Prostate gland (tissue), 2 donors: ENCODE measurements around the gene DNAH6. TPM values are rescaled to one million over a fixed set of nuclear protein-coding genes. Genes with fewer than 3 reads are reported as not detected.

ENCODE experiments used
- DNase-seq: peaks from one replicate; pipeline ENCODE4 v3.0.0-alpha.2; 2019; ENCODE audit warnings: low spot score
- H3K27ac ChIP-seq, 2 donors: fragments of 200-600 bp; sonication (generic); 2 replicates each; pipeline ENCODE4 v1.5.1; 2017 to 2019
- H3K27me3 ChIP-seq: fragments of 200-600 bp; sonication (generic); replicated peaks from 2 replicates; pipeline ENCODE4 v1.5.1; 2019; ENCODE audit not compliant: insufficient read depth
- H3K36me3 ChIP-seq, 2 donors: fragments of 200-600 bp; sonication (generic); 1 replicate in 1 of 2; 2 replicates in 1 of 2; pipeline versions ENCODE4 v1.5.1 to v1.8.1; 2017 to 2019
- H3K4me1 ChIP-seq: fragments of 200-600 bp; sonication (generic); replicated peaks from 2 replicates; pipeline ENCODE4 v1.5.1; 2019
- H3K4me3 ChIP-seq, 2 donors: fragments of 200-600 bp; sonication (generic); 2 replicates each; pipeline ENCODE4 v1.5.1; 2017 to 2019
- H3K9me3 ChIP-seq: fragments of 200-600 bp; sonication (generic); 2 replicates; pipeline ENCODE4 v1.5.1; 2017
- CTCF ChIP-seq, 4 experiments: fragments of 200-600 bp in 2 of 4; fragments of 450-650 bp in 2 of 4; sonication (generic) in 2 of 4; IDR thresholded peaks; 1 replicate in 3 of 4; 2 replicates in 1 of 4; pipeline ENCODE4 v1.5.1; 2016 to 2019; ENCODE audit warnings: antibody characterized with exemption in 4 of 4, mild to moderate bottlenecking in 2 of 4, moderate library complexity in 2 of 4
- POLR2A ChIP-seq: fragments of 450-650 bp; IDR thresholded peaks from one replicate; pipeline ENCODE4 v1.6.1; 2016; ENCODE audit warnings: antibody characterized with exemption, mild to moderate bottlenecking
- POLR2AphosphoS5 ChIP-seq: sonication (generic); formaldehyde crosslinking; IDR thresholded peaks from one replicate; pipeline ENCODE4 v1.6.1; 2017; ENCODE audit warnings: antibody characterized with exemption
- WGBS: methylation state at CpG from one replicate; pipeline ENCODE4 v1.1.5; 2018; 5-methylcytosine and 5-hydroxymethylcytosine counted together
- intact Hi-C: fragments of 100-400 bp; cut with DNase I; formaldehyde crosslinking; loops from one replicate; pipeline ENCODE4 v1.14.2; 2022
- total RNA-seq, 2 donors: library from RNA; depleted of rRNA; stranded (reverse); fragments of >200 nt; gene quantifications; one replicate each; pipeline ENCODE4 v1.1.0, GENCODE V29; 2016

Gene DNAH6
- total RNA-seq, 2 donors from 2014 or later, result 1.1 to 4.9 TPM

GRCh38 chr2:84833481-84834150 lies 317.3 kb downstream of the DNAH6 start:
- Histone ChIP-seq H3K9me3 (no peaks in the 10 kb centered on the region), H3K36me3 (no peaks in the 10 kb centered on the region), H3K4me3 (no peak overlapping the region), H3K27ac (no peak overlapping the region), H3K27me3 (no peaks in the 10 kb centered on the region), H3K4me1 (no peaks in the 10 kb centered on the region)
- no peak for TF ChIP-seq POLR2AphosphoS5
- no peak for TF ChIP-seq POLR2A
- TF ChIP-seq CTCF (IDR thresholded peaks at IDR 0.05), result no peak
- WGBS, result 85% methylated on average over 12 of the region's 12 CpGs
- intact Hi-C loops, result no loop called here
- DNase-seq, result no peak

DNA sequence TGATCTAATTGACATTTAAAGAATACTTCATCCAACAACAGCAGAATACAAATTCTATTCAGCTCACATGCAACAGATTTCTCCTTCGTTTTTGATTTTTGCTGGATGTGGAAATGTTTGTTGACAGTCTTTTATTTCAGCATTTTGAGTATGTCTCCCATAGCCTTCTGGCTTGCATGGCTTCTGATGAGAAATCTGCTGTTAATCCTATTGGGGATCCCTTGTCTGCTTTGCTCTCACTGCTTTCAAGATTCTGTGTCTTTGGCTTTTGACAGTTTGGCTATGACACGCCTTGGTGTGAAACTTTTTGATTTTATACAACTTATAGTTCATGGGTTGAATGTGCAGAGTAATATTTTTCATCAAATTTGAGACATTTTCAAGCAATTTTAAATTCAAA lies 319.9 kb downstream of the DNAH6 start:
- intact Hi-C loops, result no loop called here
- H3K4me1 ChIP-seq, result no peaks in the 10 kb centered on the region
- H3K27ac ChIP-seq, result no peak overlapping the region
- no peaks in the 10 kb centered on the region for H3K36me3 ChIP-seq
- 81% methylated on average over 2 of the region's 2 CpGs for WGBS
- H3K27me3 ChIP-seq, result no peaks in the 10 kb centered on the region
- H3K4me3 ChIP-seq, result no peak overlapping the region
- DNase-seq, result no peak
- H3K9me3 ChIP-seq, result no peaks in the 10 kb centered on the region
- TF ChIP-seq POLR2AphosphoS5, result no peak
- no peak for TF ChIP-seq CTCF (IDR thresholded peaks at IDR 0.05)
- TF ChIP-seq POLR2A, result no peak

DNA sequence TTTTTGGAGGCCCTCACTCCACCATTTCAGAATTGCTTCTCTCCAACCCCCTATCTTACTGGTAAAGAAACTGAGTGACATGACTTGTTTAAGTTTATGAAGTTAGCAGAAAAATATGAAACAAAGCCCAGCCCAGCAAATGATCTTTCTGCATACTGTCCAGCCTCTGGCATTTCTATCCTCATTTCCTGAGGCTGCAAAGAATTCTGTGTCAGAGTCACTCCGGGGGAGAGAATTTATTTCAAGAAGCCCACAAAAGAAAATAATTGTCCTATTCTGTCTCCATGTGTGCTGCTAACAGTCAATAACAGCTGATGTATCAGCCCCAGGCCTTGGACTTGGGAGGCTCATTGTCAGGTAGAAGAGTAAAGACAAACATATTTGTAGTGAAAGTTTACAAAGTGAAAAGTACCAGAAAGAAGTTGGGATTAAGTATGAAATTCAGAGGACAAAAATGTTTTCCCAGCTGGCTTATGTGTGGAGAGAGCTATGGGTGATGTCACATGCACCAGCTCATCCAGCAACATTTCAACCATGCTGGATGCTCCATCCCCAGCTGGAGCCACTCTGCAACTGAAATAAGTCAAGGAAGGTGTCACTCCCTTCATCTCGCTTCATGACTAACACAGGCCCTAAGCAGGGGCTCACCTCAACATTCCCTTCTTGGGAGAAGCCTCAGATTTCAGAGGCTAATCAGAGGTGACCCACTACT lies 322.3 kb downstream of the DNAH6 start:
- WGBS, result 75% methylated on average over 2 of the region's 2 CpGs
- no peak overlapping the region for H3K27ac ChIP-seq
- H3K4me3 ChIP-seq, result no peak overlapping the region
- no peaks in the 10 kb centered on the region for H3K9me3 ChIP-seq
- DNase-seq, result no peak
- TF ChIP-seq CTCF (IDR thresholded peaks at IDR 0.05), result no peak
- no peak for TF ChIP-seq POLR2AphosphoS5
- TF ChIP-seq POLR2A, result no peak
- H3K4me1 ChIP-seq, result no peaks in the 10 kb centered on the region
- H3K36me3 ChIP-seq, result no peaks in the 10 kb centered on the region
- no peaks in the 10 kb centered on the region for H3K27me3 ChIP-seq
- intact Hi-C loops, result no loop called here

DNA sequence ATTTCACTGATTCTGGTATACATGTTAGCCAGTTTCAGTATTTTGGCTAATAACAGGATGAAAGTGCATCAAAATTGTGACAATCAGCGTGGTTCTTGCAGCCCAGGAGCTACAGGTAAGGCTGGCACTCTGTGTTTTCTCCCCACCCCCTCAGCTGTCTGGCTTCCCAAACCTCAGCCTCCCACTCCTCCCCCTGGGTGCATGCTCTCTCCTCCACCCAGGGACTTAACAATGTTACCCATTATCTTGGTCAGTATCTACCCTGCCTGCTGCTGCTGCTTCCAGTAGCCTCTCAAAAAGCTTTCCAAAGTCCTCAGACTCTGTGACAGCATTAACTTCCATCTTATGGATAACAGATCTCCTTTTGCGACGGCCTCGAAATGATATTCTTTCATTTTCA lies 323.6 kb downstream of the DNAH6 start:
- no peak overlapping the region for H3K4me3 ChIP-seq
- no peaks in the 10 kb centered on the region for H3K36me3 ChIP-seq
- H3K27ac ChIP-seq, result no peak overlapping the region
- intact Hi-C loops, result no loop called here
- no peak for TF ChIP-seq POLR2AphosphoS5
- TF ChIP-seq POLR2A, result no peak
- WGBS, result 91% methylated on average over 4 of the region's 4 CpGs
- H3K4me1 ChIP-seq, result no peaks in the 10 kb centered on the region
- no peak for DNase-seq
- H3K27me3 ChIP-seq, result no peaks in the 10 kb centered on the region
- no peaks in the 10 kb centered on the region for H3K9me3 ChIP-seq

- Histone ChIP-seq H3K27me3 (no peaks in the 10 kb centered on the region), H3K36me3 (no peaks in the 10 kb centered on the region), H3K4me3 (no peak overlapping the region), H3K27ac (no peak overlapping the region), H3K4me1 (no peaks in the 10 kb centered on the region), H3K9me3 (no peaks in the 10 kb centered on the region)
- no peak for DNase-seq
- intact Hi-C loops, result no loop called here
- TF ChIP-seq CTCF (IDR thresholded peaks at IDR 0.05) (no peak), POLR2AphosphoS5 (no peak), POLR2A (no peak)
- WGBS, result 67% methylated on average over 3 of the region's 3 CpGs
These were observed 324.0 kb downstream of the DNAH6 start for GRCh38 chr2:84840306-84840705.
